Fibroblast of mammary gland (primary cell): Measurements from ENCODE around the gene AGAP1.

Experiments used
- DNase-seq: peaks from one replicate; pipeline ENCODE4 v3.0.0-alpha.2; 2010; ENCODE audit warnings: low read depth
- H3K4me3 ChIP-seq: 2 replicates; pipeline ENCODE4 v1.5.1; 2011; ENCODE audit warnings: low read depth, mild to moderate bottlenecking, low read length, moderate library complexity; ENCODE audit not compliant: control insufficient read depth
- TF ChIP-seq, protein P1 (sequence below): conservative IDR thresholded peaks from 2 replicates; pipeline ENCODE4 v1.5.1; 2011; ENCODE audit warnings: low read depth, low read length, inconsistent platforms; ENCODE audit not compliant: control insufficient read depth, insufficient read depth

AGAP1 gene

DNA sequence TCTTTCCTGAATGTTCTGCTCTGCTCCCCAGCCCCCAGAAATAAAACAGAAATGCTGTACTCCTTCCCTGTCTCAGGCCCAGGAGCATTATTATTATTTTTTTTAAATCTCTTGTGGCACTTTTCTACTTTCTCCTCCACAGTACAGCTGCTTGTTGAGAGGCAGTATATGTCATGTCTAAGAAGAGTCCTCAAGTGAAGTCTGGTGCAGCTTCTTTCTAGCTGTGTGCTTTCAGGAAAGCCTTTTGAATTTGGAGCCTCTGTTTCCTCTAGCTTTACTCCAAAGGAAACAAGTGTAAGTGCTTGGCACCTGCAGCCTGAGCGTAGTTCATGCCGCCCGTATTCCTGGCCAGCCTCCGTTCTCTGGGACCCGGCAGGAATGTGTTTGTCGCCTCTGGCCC, 22.4 kb downstream of the AGAP1 start:
- no peak for DNase-seq
- no peak overlapping the region for H3K4me3 ChIP-seq
- TF ChIP-seq, protein P1, sequence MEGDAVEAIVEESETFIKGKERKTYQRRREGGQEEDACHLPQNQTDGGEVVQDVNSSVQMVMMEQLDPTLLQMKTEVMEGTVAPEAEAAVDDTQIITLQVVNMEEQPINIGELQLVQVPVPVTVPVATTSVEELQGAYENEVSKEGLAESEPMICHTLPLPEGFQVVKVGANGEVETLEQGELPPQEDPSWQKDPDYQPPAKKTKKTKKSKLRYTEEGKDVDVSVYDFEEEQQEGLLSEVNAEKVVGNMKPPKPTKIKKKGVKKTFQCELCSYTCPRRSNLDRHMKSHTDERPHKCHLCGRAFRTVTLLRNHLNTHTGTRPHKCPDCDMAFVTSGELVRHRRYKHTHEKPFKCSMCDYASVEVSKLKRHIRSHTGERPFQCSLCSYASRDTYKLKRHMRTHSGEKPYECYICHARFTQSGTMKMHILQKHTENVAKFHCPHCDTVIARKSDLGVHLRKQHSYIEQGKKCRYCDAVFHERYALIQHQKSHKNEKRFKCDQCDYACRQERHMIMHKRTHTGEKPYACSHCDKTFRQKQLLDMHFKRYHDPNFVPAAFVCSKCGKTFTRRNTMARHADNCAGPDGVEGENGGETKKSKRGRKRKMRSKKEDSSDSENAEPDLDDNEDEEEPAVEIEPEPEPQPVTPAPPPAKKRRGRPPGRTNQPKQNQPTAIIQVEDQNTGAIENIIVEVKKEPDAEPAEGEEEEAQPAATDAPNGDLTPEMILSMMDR, result no peak

DNA sequence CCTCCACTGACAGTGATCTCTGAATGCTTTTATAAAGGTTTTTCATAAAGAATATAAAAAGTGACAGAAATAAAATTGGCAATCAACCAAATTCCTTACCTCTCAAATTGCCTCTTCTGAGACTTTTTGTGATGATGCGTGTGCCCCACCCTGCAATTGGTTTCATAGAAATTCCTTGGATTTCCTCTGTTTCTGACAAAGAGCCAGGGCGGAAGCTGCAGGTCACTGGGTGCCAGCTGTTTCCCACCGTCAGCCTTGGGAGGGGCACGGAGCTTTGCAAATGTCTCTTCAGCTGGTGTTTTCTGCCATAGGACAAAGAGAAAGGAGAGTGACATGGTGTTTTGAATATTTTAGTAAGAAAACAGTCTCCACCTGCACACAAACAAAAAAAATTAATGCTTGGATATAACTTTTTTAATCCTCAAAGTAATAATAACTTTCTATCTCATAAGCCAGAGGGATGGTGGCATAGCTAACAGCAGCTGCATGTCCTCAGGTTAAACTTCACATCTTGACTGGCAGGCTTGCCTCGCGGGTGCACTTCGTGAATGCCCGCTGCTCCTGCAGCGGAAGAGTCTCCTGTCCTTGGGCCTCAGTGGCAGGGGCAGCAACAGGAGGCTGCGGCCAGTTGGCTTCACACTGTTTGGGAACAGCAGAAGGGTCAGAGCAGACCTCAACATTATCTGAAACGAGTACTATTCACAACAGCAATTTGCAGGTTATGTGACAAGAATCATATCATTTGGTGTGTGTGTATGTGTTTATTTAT, 24.7 kb downstream of the AGAP1 start:
- no peak for DNase-seq
- no peak overlapping the region for H3K4me3 ChIP-seq
- TF ChIP-seq, protein P1, result no peak

- DNase-seq, result no peak
- H3K4me3 ChIP-seq, result no peak overlapping the region
- TF ChIP-seq, protein P1, result no peak
Measured at GRCh38 chr2:235520787-235521186, 26.9 kb downstream of the AGAP1 start.

GRCh38 chr2:235521844-235522243, 28.0 kb downstream of the AGAP1 start:
- no peak overlapping the region for H3K4me3 ChIP-seq
- TF ChIP-seq, protein P1, result no peak
- peak; percentile 29 for DNase-seq

- no peak for DNase-seq
- TF ChIP-seq, protein P1, result no peak
- H3K4me3 ChIP-seq, result no peak overlapping the region
Measured at GRCh38 chr2:235523021-235523420, 29.2 kb downstream of the AGAP1 start.

DNA sequence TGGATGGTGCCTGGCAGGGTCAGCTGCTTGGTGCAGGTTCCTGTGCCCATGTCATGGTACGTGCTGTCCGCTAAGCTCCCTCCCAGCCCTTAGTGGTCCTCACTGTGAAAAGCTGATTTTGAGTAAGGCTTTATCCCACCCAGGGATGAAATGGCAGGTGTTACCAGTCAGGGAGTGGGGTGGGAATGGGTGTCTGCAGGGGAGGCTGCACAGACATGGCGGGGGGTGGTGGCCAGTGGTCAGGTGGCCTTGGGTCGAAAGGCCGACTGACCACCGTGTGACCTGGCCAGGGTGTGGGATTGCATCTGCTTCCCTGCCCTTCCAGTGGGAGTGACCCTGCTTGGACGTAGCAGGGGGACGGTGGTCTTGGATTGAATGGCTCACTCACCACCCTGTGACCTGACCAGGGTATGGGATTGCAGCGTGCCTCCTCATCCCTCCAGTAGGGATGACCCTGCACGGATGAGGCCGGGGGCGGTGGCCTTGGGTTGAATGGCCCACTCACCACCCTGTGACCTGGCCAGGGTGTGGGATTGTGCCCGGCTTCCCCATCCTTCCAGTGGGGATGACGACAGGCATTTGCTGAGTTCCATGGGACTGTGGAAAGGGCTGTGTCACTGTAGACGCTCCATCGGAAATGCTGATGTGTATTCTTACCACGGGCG, 29.8 kb downstream of the AGAP1 start:
- no peak for DNase-seq
- TF ChIP-seq, protein P1, result no peak
- no peak overlapping the region for H3K4me3 ChIP-seq
